KMS-11 (cell line): Measurements from ENCODE around the gene ACACA.

Source experiments
- H2AFZ ChIP-seq: fragments of 200-600 bp; sonication (generic); 2 replicates; pipeline ENCODE4 v1.6.1; 2016; ENCODE audit warnings: antibody characterized with exemption, mixed run types, low read depth
- H3K27ac ChIP-seq: fragments of 200-600 bp; sonication (generic); 2 replicates; pipeline ENCODE4 v1.6.1; 2016; ENCODE audit warnings: mild to moderate bottlenecking, mixed run types
- H3K27me3 ChIP-seq: fragments of 200-600 bp; sonication (generic); 2 replicates; pipeline ENCODE4 v1.6.1; 2017; ENCODE audit warnings: mild to moderate bottlenecking, low read depth, mixed run types, moderate library complexity; ENCODE audit not compliant: insufficient read depth
- H3K36me3 ChIP-seq: fragments of 200-600 bp; sonication (generic); 2 replicates; pipeline ENCODE4 v1.6.1; 2017; ENCODE audit warnings: mild to moderate bottlenecking, mixed run types; ENCODE audit not compliant: insufficient read depth
- H3K4me1 ChIP-seq: fragments of 200-600 bp; sonication (generic); 2 replicates; pipeline ENCODE4 v1.6.1; 2016; ENCODE audit warnings: mild to moderate bottlenecking, low read depth, mixed run types; ENCODE audit not compliant: poor library complexity, severe bottlenecking
- H3K4me2 ChIP-seq: fragments of 200-600 bp; sonication (generic); 2 replicates; pipeline ENCODE4 v1.7.0; 2016; ENCODE audit warnings: mild to moderate bottlenecking, mixed run types
- H3K4me3 ChIP-seq: fragments of 200-600 bp; sonication (generic); IDR thresholded peaks from 2 replicates; pipeline ENCODE4 v1.6.1; 2017; ENCODE audit warnings: low read depth, low read length, mixed read lengths; ENCODE audit not compliant: insufficient read depth
- H3K79me2 ChIP-seq: fragments of 200-600 bp; sonication (generic); 2 replicates; pipeline ENCODE4 v1.6.1; 2016; ENCODE audit warnings: low read depth, mixed run types; ENCODE audit not compliant: insufficient read depth
- H3K9ac ChIP-seq: fragments of 200-600 bp; sonication (generic); 2 replicates; pipeline ENCODE4 v1.6.1; 2016; ENCODE audit warnings: mild to moderate bottlenecking, mixed run types
- H4K20me1 ChIP-seq: fragments of 200-600 bp; sonication (generic); 2 replicates; pipeline ENCODE4 v1.6.1; 2016; ENCODE audit warnings: mild to moderate bottlenecking, mixed run types; ENCODE audit not compliant: insufficient read depth
- TF ChIP-seq, protein P1 (sequence below): fragments of 200-600 bp; sonication (generic); conservative IDR thresholded peaks from 2 replicates; pipeline ENCODE4 v1.6.1; 2017; ENCODE audit warnings: low read depth, mild to moderate bottlenecking, antibody characterized with exemption, low read length, moderate library complexity, mixed read lengths

ACACA gene

DNA sequence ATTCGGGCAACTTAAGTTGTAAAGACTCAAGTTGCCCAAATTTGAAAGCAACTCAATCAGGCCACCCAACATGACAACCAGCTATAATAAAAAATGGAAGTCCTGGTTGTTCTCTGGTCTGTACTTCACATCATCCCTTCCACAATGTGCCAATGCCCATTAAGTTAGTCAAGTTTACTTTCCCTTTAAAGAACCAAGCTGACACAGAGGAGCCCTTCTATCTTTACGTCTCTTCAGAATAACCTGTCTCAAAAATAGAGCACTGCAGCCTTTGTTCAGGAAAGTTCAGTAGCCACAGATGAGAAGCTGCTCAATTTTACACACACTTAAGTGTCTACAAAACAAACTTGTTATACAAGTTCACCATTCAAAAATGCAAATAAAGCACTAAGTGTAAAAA is 106.0 kb downstream of the ACACA start:
- Histone ChIP-seq H3K9ac (no peak overlapping the region), H3K4me1 (no peaks in the 10 kb centered on the region), H3K27ac (no peak overlapping the region), H4K20me1 (no peaks in the 10 kb centered on the region), H3K4me3 (no peak overlapping the region), H2AFZ (no peak overlapping the region), H3K36me3 (no peaks in the 10 kb centered on the region), H3K79me2 (no peaks in the 10 kb centered on the region), H3K27me3 (no peaks in the 10 kb centered on the region), H3K4me2 (no peak overlapping the region)
- TF ChIP-seq, protein P1, sequence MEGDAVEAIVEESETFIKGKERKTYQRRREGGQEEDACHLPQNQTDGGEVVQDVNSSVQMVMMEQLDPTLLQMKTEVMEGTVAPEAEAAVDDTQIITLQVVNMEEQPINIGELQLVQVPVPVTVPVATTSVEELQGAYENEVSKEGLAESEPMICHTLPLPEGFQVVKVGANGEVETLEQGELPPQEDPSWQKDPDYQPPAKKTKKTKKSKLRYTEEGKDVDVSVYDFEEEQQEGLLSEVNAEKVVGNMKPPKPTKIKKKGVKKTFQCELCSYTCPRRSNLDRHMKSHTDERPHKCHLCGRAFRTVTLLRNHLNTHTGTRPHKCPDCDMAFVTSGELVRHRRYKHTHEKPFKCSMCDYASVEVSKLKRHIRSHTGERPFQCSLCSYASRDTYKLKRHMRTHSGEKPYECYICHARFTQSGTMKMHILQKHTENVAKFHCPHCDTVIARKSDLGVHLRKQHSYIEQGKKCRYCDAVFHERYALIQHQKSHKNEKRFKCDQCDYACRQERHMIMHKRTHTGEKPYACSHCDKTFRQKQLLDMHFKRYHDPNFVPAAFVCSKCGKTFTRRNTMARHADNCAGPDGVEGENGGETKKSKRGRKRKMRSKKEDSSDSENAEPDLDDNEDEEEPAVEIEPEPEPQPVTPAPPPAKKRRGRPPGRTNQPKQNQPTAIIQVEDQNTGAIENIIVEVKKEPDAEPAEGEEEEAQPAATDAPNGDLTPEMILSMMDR: no peak

DNA sequence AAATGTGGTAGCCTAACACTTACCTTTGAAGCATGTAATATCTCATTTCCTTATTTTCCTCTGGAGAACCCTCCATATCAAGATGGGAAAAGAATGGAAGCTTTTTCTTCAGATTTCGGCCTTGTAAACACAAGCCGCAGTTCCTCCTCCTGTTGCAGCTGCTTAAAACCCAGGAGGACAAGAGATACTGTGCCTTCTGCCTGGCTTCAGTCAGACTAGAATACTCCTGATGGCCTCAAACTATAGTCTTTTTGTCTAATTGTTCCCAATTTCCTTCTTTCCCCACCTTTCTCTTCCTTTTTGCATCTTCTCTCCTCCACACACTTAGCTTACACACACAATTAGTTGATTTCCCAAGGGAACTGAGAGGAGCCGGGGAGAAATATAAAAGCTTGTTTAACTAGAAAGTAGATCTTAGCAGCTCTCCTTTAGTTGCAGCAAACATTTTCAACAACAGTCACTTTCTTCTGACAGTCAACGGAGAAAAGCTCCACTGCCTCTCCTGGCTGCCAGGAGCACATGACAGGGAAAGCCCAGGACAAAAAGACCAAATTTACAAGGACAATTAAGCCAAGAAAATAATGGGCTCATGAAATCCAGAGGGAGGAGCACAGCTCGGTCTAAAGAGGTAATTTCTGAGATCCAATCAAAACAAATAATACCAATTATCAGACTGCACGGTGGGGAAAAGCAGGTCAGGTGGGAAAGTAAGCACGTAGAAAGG is 107.2 kb downstream of the ACACA start:
- TF ChIP-seq, protein P1: no peak
- Histone ChIP-seq H4K20me1 (no peaks in the 10 kb centered on the region), H3K79me2 (no peaks in the 10 kb centered on the region), H3K27me3 (no peaks in the 10 kb centered on the region), H3K9ac (no peak overlapping the region), H3K4me3 (no peak overlapping the region), H3K4me1 (no peaks in the 10 kb centered on the region), H3K4me2 (no peak overlapping the region), H2AFZ (no peak overlapping the region), H3K27ac (no peak overlapping the region), H3K36me3 (no peaks in the 10 kb centered on the region)

DNA sequence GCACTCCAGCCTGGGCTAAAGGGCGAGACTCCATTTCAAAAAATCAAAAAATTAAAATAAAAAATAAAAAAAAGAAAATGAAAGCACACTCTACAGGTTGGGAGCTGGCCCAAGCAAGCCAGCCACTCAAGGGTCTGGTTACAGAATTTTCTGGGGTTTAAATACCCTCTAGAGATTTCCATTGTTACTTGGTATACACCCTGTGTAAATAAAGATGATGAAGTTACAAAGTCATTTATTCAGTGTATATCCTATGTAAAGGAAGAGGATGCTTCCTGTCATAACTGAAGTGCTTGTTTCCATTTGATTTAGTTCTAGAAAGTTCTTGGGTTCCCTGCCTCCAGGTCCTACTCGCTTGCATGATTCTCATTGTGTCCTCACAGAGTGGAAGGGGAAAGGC is 110.7 kb downstream of the ACACA start:
- no peaks in the 10 kb centered on the region for H3K27me3 ChIP-seq
- no peak overlapping the region for H3K27ac ChIP-seq
- no peak overlapping the region for H3K4me2 ChIP-seq
- H3K79me2 ChIP-seq: no peaks in the 10 kb centered on the region
- H3K9ac ChIP-seq: no peak overlapping the region
- TF ChIP-seq, protein P1: no peak
- no peak overlapping the region for H2AFZ ChIP-seq
- no peaks in the 10 kb centered on the region for H4K20me1 ChIP-seq
- no peaks in the 10 kb centered on the region for H3K4me1 ChIP-seq
- no peaks in the 10 kb centered on the region for H3K36me3 ChIP-seq
- no peak overlapping the region for H3K4me3 ChIP-seq

DNA sequence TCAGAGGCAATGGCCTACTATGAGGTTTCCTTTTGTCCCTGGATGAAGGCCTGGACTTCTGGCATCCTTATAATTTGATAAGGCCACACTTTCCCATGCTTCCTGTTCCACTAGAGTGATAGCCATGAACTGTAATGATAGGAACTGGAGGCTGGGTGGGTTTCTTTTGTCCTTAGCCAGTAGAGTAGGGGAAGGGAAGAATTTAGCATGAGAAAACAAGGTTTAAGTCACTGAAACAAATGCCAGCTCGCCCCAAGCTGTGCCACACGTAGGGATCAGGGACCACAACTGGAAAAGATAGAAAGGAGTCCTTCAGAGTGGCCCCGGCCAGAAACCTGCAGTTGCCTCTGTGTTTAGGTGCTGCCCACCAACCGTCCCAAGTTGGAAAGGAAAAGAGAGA is 111.7 kb downstream of the ACACA start:
- TF ChIP-seq, protein P1: no peak
- no peaks in the 10 kb centered on the region for H3K4me1 ChIP-seq
- H3K4me2 ChIP-seq: no peak overlapping the region
- H2AFZ ChIP-seq: no peak overlapping the region
- H4K20me1 ChIP-seq: no peaks in the 10 kb centered on the region
- H3K27ac ChIP-seq: no peak overlapping the region
- no peaks in the 10 kb centered on the region for H3K79me2 ChIP-seq
- H3K27me3 ChIP-seq: no peaks in the 10 kb centered on the region
- H3K9ac ChIP-seq: no peak overlapping the region
- H3K4me3 ChIP-seq: no peak overlapping the region
- no peaks in the 10 kb centered on the region for H3K36me3 ChIP-seq
